Measurements from ENCODE around the gene ST7. TPM values are rescaled to one million over a fixed set of nuclear protein-coding genes. Genes with fewer than 3 reads are reported as not detected.

Gene ST7
- total and polyA plus RNA-seq, 2 of the 8 experiments (the other 6 are each of a cell fraction or from before 2014, with no cell fraction given) = 16.3 to 18.0 TPM

- H2BK20ac ChIP-seq (ENCODE audit: low read length) = no peak overlapping the region
- no peak overlapping the region for H3K9ac ChIP-seq (replicated peaks in 1 of 4; ENCODE audit: extremely low read depth in 1 of 4, low read depth in 3 of 4, low read length in 3 of 4)
- H3K27ac ChIP-seq (ENCODE audit: low read depth, low read length) = no peak overlapping the region
- no peaks in the 10 kb centered on the region for H3K36me3 ChIP-seq (ENCODE audit: control insufficient read depth in 2 of 4, insufficient read depth in 4 of 4, low read length in 3 of 4)
- no peak overlapping the region for H2BK120ac ChIP-seq (replicated peaks; ENCODE audit: low read depth, low read length)
- ChIA-PET CTCF (ENCODE audit: partially characterized antibody) (interaction anchor here (1.0 to 13.4 kb wide), 7 partner anchors 19 to 941 kb away, joined by 3 to 168 read pairs (median 6); no protein-coding TSS in a partner anchor), POLR2A (ENCODE audit: partially characterized antibody) (interaction anchor here (1.6 kb wide), 1 partner anchor 9 kb away, joined by 3 read pairs; no protein-coding TSS in a partner anchor)
- H2BK5ac ChIP-seq (ENCODE audit: low read depth, low read length) = no peak overlapping the region
- no peak overlapping the region for H4K8ac ChIP-seq (ENCODE audit: extremely low read depth, insufficient read depth, low read length)
- H3K79me1 ChIP-seq (ENCODE audit: low read depth, low read length) = no peaks in the 10 kb centered on the region
- no peak overlapping the region for H2AFZ ChIP-seq (ENCODE audit: low read length)
- peaks cover 2 to 9% (median 5%) of the 10 kb centered on the region in 4 experiments; a peak in 5 of 7 replicates for H3K4me1 ChIP-seq (replicated peaks in 1 of 4; ENCODE audit: control insufficient read depth in 3 of 4, insufficient read depth in 4 of 4, low read length in 3 of 4)
- no peaks in the 10 kb centered on the region for H3K79me2 ChIP-seq (ENCODE audit: control insufficient read depth in 1 of 2, insufficient read depth in 2 of 2, low read length in 2 of 2)
- no peak overlapping the region for H3K4ac ChIP-seq (replicated peaks; ENCODE audit: insufficient read length, low read depth, low read length)
- no peak overlapping the region for H3K4me3 ChIP-seq (ENCODE audit: extremely low read depth in 1 of 4, insufficient read depth in 2 of 4, low read depth in 3 of 4, low read length in 4 of 4)
- no peak overlapping the region for H3K23ac ChIP-seq (ENCODE audit: insufficient read length)
- H3K23me2 ChIP-seq (ENCODE audit: low read depth, low read length) = no peaks in the 10 kb centered on the region
- H3K9me3 ChIP-seq (ENCODE audit: insufficient read depth in 2 of 2, low read depth in 1 of 2, low read length in 1 of 2) = no peaks in the 10 kb centered on the region
- H2BK12ac ChIP-seq (ENCODE audit: low read depth, low read length) = no peak overlapping the region
- no peak overlapping the region for H2AK5ac ChIP-seq (ENCODE audit: low read depth, low read length)
- H3K27me3 ChIP-seq (replicated peaks in 1 of 4; ENCODE audit: control insufficient read depth in 3 of 4, extremely low read depth in 1 of 4, insufficient read depth in 3 of 4, low read length in 3 of 4) = no peaks in the 10 kb centered on the region
- no peak overlapping the region for H4K91ac ChIP-seq (replicated peaks; ENCODE audit: insufficient read length, low read length)
- TF ChIP-seq EGR1 (IDR thresholded peaks at IDR 0.05; ENCODE audit: borderline replicate concordance, low read depth, low read length) (no peak), ASH2L (IDR thresholded peaks at IDR 0.05; ENCODE audit: low read length) (no peak), SIRT6 (IDR thresholded peaks at IDR 0.05; ENCODE audit: low read length) (no peak), SUZ12 (IDR thresholded peaks at IDR 0.05; ENCODE audit: low read length) (no peak), MAFK (IDR thresholded peaks at IDR 0.05; ENCODE audit: low read depth, low read length) (peak; percentile 60; the same call in 1 of the 2 replicates), RAD21 (IDR thresholded peaks at IDR 0.05 in 1 of 2, conservative IDR thresholded peaks at IDR 0.05 in 1 of 2; ENCODE audit: low read depth in 2 of 2, low read length in 2 of 2) (no peak), MAX (IDR thresholded peaks at IDR 0.05) (no peak)
- no peak overlapping the region for H4K5ac ChIP-seq (ENCODE audit: insufficient read length, low read depth, low read length)
- H4K20me1 ChIP-seq (replicated peaks in 1 of 2; ENCODE audit: control insufficient read depth in 1 of 2, insufficient read depth in 2 of 2, low read length in 2 of 2) = no peaks in the 10 kb centered on the region
- DNase-seq (ENCODE audit: low read depth in 1 of 2, low spot score in 2 of 2) (no peak), FAIRE-seq (no peak)
- H3K14ac ChIP-seq (ENCODE audit: insufficient read length) = no peak overlapping the region
- H3K18ac ChIP-seq (ENCODE audit: extremely low read depth, low read length) = no peak overlapping the region
- no peak overlapping the region for H3K4me2 ChIP-seq (ENCODE audit: insufficient read depth in 1 of 2, low read depth in 2 of 2, low read length in 2 of 2)
- no peak overlapping the region for H3K56ac ChIP-seq (replicated peaks; ENCODE audit: insufficient read length, low read depth, low read length)
- H2BK15ac ChIP-seq (ENCODE audit: low read length) = no peak overlapping the region
Observed at GRCh38 chr7:117122536-117122935, 169.2 kb downstream of the ST7 start.

All from H1 (cell line).